Esophagus muscularis mucosa (tissue), 4 donors: ENCODE results near the gene ANKRD13B. TPM values are rescaled to one million over a fixed set of nuclear protein-coding genes. Genes with fewer than 3 reads are reported as not detected.

Source experiments
- DNase-seq: peaks from one replicate; pipeline ENCODE4 v3.0.0-alpha.2; 2017; ENCODE audit errors: extremely low spot score
- H3K27ac ChIP-seq, 4 donors: fragments of 200-600 bp; sonication (generic); replicated peaks in 1 of 4; 1 replicate in 3 of 4; 2 replicates in 1 of 4; pipeline ENCODE4 v1.5.1; 2016 to 2019; ENCODE audit warnings: mild to moderate bottlenecking in 1 of 4
- H3K27me3 ChIP-seq, 4 donors: fragments of 200-600 bp; sonication (generic); one replicate each; pipeline versions ENCODE4 v1.5.1 to v1.6.0; 2016 to 2019
- H3K36me3 ChIP-seq, 4 donors: fragments of 200-600 bp; sonication (generic); one replicate each; pipeline ENCODE4 v1.5.1; 2016 to 2019
- H3K4me1 ChIP-seq, 4 donors: fragments of 200-600 bp; sonication (generic); one replicate each; pipeline ENCODE4 v1.5.1; 2016 to 2019
- H3K4me3 ChIP-seq, 4 donors: fragments of 200-600 bp; sonication (generic); 1 replicate in 2 of 4; 2 replicates in 2 of 4; pipeline ENCODE4 v1.5.1; 2016 to 2019; ENCODE audit warnings: mild to moderate bottlenecking in 4 of 4, moderate library complexity in 1 of 4
- H3K9me3 ChIP-seq, 4 donors: fragments of 200-600 bp; sonication (generic); 1 replicate in 3 of 4; 2 replicates in 1 of 4; pipeline ENCODE4 v1.5.1; 2016 to 2019
- EP300 ChIP-seq: sonication (generic); formaldehyde crosslinking; IDR thresholded peaks from one replicate; pipeline ENCODE4 v1.6.1; 2017; ENCODE audit warnings: antibody characterized with exemption
- POLR2A ChIP-seq: fragments of 450-650 bp; IDR thresholded peaks from one replicate; pipeline ENCODE4 v1.6.1; 2017; ENCODE audit warnings: antibody characterized with exemption, moderate library complexity, mild to moderate bottlenecking, low read depth
- POLR2AphosphoS5 ChIP-seq, 2 donors: sonication (generic); formaldehyde crosslinking; IDR thresholded peaks; one replicate each; pipeline ENCODE4 v1.6.1; 2017; ENCODE audit warnings: antibody characterized with exemption in 2 of 2
- WGBS: methylation state at CpG from one replicate; pipeline ENCODE4 v1.1.5; 2018; 5-methylcytosine and 5-hydroxymethylcytosine counted together
- intact Hi-C: fragments of 100-400 bp; cut with DNase I; formaldehyde crosslinking; loops from one replicate; pipeline ENCODE4 v1.15.1; 2023
- total RNA-seq, 4 donors: library from RNA; depleted of rRNA; stranded (reverse); fragments of >200 nt; gene quantifications; one replicate each; pipeline versions ENCODE4 v1.1.0 to v1.2.1, GENCODE V29; 2016
- TF ChIP-seq, protein P1 (sequence below), 3 experiments: fragments of 200-600 bp in 2 of 3; fragments of 450-650 bp in 1 of 3; sonication (generic) in 2 of 3; IDR thresholded peaks; one replicate each; pipeline ENCODE4 v1.5.1; 2017 to 2019; ENCODE audit warnings: antibody characterized with exemption in 3 of 3, mild to moderate bottlenecking in 2 of 3, moderate library complexity in 1 of 3

ANKRD13B gene
- total RNA-seq, 4 donors from 2014 or later = 8.0 to 16.1 (median 13.4) TPM

GRCh38 chr17:29577385-29578211 is 15.3 kb upstream of the ANKRD13B start:
- Histone ChIP-seq H3K4me3 (no peak overlapping the region), H3K4me1 (peaks cover 25 to 52% (median 46%) of the 10 kb centered on the region in 4 donors), H3K27me3 (no peaks in the 10 kb centered on the region), H3K9me3 (no peaks in the 10 kb centered on the region), H3K36me3 (peaks cover 48 to 91% (median 88%) of the 10 kb centered on the region in 4 donors), H3K27ac (peak overlapping the region in 3 of 4 donors; percentile 0 to 40 (median 23))
- DNase-seq = no peak
- no peak for TF ChIP-seq POLR2A
- no peak for TF ChIP-seq POLR2AphosphoS5 (IDR thresholded peaks at IDR 0.05)
- TF ChIP-seq, protein P1, sequence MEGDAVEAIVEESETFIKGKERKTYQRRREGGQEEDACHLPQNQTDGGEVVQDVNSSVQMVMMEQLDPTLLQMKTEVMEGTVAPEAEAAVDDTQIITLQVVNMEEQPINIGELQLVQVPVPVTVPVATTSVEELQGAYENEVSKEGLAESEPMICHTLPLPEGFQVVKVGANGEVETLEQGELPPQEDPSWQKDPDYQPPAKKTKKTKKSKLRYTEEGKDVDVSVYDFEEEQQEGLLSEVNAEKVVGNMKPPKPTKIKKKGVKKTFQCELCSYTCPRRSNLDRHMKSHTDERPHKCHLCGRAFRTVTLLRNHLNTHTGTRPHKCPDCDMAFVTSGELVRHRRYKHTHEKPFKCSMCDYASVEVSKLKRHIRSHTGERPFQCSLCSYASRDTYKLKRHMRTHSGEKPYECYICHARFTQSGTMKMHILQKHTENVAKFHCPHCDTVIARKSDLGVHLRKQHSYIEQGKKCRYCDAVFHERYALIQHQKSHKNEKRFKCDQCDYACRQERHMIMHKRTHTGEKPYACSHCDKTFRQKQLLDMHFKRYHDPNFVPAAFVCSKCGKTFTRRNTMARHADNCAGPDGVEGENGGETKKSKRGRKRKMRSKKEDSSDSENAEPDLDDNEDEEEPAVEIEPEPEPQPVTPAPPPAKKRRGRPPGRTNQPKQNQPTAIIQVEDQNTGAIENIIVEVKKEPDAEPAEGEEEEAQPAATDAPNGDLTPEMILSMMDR (IDR thresholded peaks at IDR 0.05) = no peak
- TF ChIP-seq EP300 = no peak
- 81% methylated on average over 9 of the region's 22 CpGs for WGBS
- intact Hi-C loops = no loop called here

GRCh38 chr17:29578626-29579485 is 14.1 kb upstream of the ANKRD13B start:
- H3K27me3 ChIP-seq = no peaks in the 10 kb centered on the region
- H3K27ac ChIP-seq = peak overlapping the region in 1 of 4 donors; percentile 40
- DNase-seq = no peak
- intact Hi-C loops = no loop called here
- TF ChIP-seq, protein P1 (IDR thresholded peaks at IDR 0.05) = no peak
- TF ChIP-seq POLR2AphosphoS5 (IDR thresholded peaks at IDR 0.05) = no peak
- no peak for TF ChIP-seq POLR2A
- TF ChIP-seq EP300 = no peak
- 87% methylated on average over 14 of the region's 14 CpGs for WGBS
- peaks cover 51 to 98% (median 93%) of the 10 kb centered on the region in 4 donors for H3K36me3 ChIP-seq
- H3K4me3 ChIP-seq = no peak overlapping the region
- no peaks in the 10 kb centered on the region for H3K9me3 ChIP-seq
- H3K4me1 ChIP-seq = peaks cover 27 to 57% (median 48%) of the 10 kb centered on the region in 4 donors

DNA sequence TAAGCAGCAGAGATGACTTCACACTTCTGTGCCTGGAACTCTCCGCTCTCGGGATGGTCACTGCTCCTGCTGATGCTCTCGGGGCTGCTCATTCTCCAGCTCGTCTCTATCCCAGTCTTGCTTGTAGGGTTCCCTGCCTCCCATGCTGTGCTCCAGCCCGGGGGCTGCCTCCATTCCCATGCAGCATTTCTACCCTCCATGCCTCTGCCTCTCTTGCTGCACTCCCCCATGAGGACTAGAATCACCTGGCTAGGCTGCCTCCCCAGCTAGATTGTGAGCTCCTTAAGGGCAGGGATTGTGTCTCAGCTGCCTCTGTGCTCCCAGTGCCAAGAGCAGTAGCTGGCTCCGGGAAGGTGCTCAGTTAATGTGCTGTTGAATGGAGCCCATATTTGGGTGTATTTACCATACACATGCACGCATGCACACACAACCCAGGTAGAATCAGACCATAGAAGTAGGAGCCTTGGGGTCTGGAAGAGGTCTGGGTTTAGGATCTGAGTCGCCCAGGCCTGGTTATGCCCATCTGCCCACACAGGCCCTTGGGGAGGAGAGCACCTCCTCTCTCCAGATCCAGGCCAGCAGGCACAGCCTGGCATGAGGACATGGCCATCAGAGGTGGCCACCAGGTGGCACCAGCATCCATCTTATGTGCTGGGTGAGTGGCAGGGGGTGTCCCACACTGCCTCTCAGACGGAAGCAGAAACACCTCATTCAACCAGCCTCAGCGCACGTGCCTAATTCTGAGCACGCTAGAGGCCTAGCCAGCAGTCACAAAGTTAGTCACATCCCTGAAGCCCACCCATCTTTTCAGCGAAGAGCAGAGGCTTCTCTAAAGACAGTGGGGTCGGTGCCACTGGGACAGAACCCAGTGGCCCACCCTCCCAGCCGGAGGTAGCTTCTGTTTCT is 12.8 kb upstream of the ANKRD13B start:
- Histone ChIP-seq H3K27ac (peak overlapping the region in 2 of 4 donors; percentile 15 to 27), H3K9me3 (no peaks in the 10 kb centered on the region), H3K4me1 (peaks cover 38 to 69% (median 61%) of the 10 kb centered on the region in 4 donors), H3K4me3 (no peak overlapping the region), H3K27me3 (no peaks in the 10 kb centered on the region), H3K36me3 (peaks cover 39 to 85% (median 81%) of the 10 kb centered on the region in 4 donors)
- TF ChIP-seq POLR2A (no peak), EP300 (no peak), POLR2AphosphoS5 (IDR thresholded peaks at IDR 0.05) (peak; percentile 56 to 83)
- TF ChIP-seq, protein P1 (IDR thresholded peaks at IDR 0.05) = peak; percentile 92 to 95 (median 93)
- intact Hi-C loops = loop anchor here (2.0 to 5.0 kb wide), 2 partner anchors 37 to 201 kb away; no protein-coding TSS in a partner anchor
- no peak for DNase-seq
- whole genome bisulfite sequencing = 58% methylated on average over 14 of the region's 15 CpGs

DNA sequence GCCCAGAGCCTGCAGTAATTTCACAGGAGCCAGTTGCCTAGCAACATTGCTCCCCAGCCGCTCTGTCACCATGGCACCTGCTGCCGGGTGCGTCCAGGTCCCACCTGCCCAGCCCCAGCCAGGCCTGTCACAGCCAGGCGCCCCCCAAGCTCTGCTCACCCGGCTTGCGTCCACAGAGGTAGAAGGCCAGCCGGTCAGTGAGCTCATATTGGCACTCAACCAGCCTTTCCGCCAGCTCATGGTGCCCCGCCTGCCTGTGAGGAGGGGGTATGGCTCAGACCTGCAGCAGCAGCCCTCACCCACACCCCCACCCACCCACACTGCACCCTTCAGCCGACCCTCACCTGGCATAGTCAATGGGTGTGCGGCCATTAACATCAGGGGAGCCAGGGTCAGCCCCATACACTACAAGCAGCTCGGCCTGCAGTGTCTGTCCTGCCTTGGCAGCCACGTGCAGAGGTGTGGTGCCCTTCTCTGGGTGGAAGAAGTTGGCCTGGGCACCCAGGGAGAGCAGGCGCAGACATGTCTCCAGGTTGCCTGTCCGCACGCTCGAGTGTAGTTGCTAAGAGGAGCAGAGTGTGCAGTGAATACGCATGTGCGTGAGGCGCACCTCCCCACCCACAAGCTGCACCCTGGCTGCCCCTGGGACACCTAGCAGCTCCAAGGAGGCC is 11.2 kb upstream of the ANKRD13B start:
- intact Hi-C loops = loop anchor here (2.0 to 5.0 kb wide), 2 partner anchors 36 to 199 kb away; no protein-coding TSS in a partner anchor
- TF ChIP-seq POLR2AphosphoS5 (IDR thresholded peaks at IDR 0.05) (no peak), POLR2A (no peak), EP300 (no peak)
- TF ChIP-seq, protein P1 (IDR thresholded peaks at IDR 0.05) = no peak
- H3K4me3 ChIP-seq = no peak overlapping the region
- no peak for DNase-seq
- no peaks in the 10 kb centered on the region for H3K27me3 ChIP-seq
- H3K9me3 ChIP-seq = no peaks in the 10 kb centered on the region
- H3K4me1 ChIP-seq = peaks cover 51 to 85% (median 74%) of the 10 kb centered on the region in 4 donors
- 89% methylated on average over 16 of the region's 20 CpGs for WGBS
- peak overlapping the region in 2 of 4 donors; percentile 8 to 30 for H3K27ac ChIP-seq
- peaks cover 23 to 69% (median 65%) of the 10 kb centered on the region in 4 donors for H3K36me3 ChIP-seq
